GM18867 (cell line): Measurements from ENCODE around the gene DPP10.
"Not testable (repeated sequence)": the region's sequence is repeated elsewhere in the genome, so short reads cannot be mapped to it uniquely, and the experiment has no call there.

ENCODE experiments used
- ATAC-seq: cut with Tn5 transposase; IDR thresholded peaks from one replicate; pipeline ENCODE4 v1.9.1; 2021; ENCODE audit warnings: mild to moderate bottlenecking, moderate library complexity; ENCODE audit not compliant: unreplicated experiment

Gene DPP10

DNA sequence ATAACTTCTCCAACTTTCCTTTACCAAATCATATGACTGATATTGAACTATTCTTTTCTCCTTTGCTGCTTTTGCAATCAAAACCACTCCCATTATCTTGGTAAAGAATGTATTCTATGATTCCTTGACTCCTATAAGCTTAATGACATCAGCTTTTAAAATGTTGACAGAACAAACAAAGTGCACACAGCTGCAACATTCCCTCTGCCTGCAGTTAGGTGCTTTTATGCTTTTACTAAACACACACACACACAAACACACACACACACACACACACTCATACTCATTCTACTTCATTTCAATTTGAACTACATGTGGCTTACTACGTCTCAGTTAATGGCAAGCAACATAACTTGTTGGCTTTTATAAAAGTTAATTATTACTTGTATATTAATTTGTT, 946.6 kb downstream of the DPP10 start:
- no peak for ATAC-seq

DNA sequence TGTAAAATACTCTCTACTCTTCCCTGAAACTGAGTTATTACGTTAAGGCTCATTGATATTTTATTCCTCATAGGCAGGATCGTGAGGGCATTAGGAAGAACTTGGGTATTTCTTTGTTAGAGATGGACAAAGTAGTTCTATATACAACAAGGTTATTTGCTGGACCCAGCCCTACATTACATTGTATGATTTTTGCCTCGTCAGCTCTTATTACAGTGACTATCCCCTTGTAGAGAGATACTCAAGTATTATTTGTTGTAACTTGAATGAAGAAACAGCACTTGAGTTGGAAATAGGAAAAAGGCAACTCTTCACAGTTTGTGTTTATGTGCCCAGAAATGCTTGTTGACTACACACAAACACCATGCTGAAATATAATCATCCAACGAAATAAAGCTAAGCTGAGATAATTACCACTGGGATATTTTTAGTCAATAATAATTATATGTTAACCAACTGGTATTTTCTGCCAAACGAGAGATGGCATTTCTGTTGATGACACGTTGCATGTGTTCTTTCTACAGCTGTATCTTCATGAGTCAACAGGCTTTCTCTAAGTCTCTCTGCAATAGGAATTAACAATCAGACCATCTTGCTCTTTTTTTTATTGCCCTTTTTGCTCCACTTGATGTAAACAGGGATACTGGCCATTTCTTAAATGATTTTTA, 947.6 kb downstream of the DPP10 start:
- no peak for ATAC-seq

DNA sequence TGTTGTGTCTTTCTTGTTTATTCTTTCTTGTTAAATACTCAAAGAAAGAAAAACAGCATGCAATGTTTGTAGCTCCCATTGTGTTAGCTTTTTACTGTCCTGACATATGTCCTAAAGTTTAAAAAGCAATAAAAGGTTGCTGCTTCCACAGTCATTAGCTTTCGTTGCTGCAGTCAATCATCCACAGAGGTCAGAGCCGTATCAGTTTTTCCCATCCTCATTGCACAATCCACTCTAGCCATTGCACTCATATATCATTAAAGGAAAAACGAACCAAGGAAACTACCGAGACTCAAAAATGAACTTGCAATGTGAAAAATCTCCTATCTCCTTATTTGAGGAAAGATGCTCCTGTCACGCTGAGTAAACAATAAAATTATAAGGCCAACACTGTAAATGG, 954.1 kb downstream of the DPP10 start:
- no peak for ATAC-seq

DNA sequence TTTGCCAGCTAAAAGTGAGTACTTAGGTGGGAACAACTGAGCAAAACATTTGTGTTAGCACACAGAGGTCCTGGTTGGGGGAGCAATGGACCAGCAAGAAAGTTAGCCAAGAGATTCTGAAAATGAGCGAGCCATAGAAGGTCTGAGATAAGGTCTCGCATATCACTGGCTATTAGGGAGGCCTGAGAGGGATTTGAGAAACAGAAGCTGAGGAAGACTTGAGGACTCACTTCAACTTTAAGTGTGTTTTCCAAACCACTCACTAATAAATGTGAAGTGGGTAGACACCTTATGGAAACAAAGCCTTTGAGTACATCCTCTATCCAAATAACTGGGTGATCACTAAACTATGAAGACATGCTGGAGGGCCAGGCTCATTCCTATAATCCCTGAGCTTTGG, 958.5 kb downstream of the DPP10 start:
- no peak for ATAC-seq

DNA sequence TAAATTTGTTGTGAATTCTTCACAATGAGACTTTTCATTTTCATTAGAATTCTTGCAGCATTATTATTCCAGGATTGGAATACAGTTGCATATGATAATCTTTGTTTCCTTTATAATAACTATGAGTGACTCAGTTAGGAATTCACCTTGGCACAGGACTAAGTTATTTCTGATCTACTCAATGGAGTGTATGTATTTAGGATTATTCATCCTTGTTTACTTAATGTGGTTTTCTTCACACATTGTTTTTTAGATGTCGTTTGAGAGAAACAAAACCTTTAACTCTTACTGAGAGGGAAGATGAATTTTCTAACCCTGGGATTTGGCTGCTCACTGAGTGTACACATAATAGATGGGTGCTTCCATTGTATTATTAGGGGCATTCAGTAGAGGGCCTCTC, 970.1 kb downstream of the DPP10 start:
- ATAC-seq = no peak

DNA sequence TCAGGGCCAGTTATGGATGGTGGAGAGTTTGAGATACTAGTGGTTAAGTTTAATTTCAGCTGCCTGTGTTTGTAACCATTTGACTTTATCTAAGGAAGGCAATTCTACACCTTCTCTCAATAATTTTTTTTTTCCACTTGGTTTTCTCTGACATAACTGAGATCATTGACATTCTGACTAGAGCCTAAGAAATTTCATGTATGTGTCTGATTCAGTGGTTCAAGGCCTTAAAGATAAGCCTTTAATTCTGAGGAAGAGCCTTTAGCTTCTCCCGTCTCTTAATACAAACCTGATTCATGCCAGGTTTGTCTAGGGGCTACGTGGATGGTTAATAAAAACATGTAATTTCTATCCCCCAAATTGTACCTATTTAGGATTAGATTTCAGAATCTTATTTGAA, 971.4 kb downstream of the DPP10 start:
- no peak for ATAC-seq

DNA sequence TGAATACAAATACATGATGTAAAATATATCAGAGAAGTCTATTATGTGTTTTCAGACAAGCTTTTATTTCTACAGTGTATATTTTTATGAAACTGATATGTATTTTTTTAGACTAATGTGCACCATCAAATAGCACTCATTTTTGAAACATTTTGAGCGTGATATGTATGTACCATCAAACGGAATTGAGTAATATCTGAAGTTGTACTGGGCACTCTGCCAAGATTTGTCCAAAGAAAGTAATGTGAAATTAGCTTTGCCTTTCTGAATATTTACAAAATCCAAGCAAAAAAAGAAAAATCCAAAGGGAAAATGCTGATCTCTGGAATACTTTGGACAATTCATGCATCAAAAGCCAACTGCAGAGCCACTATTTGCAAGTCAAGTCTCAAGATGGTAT, 972.0 kb downstream of the DPP10 start:
- no peak for ATAC-seq

DNA sequence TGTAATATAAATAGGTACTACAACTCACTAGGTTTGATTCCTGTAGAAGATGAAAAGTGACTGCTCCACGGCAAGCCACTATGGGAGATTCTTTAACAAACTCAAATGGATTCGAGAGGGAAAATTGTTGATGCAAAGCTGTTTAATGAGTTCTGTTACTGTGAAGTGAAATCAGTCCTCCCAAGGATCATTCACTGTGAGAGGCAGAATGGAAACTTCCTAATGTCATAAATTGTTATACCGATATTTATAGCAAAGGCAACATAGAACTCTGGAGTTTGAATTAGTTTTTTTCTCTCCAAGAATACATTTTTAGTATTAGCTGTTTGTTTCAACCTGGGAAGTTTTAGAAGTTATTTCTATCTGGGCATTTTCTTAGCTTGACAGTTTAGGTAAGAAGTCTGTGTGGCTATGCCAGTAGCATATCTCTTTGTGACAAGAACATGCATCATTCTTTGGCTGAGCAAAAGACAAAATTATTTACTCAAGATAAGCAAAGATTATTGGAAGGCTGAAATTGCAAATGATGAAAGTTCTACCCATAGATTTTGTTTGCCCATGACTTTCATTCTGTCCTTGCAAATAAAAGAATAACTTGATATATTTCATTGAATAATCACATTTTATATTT, 979.7 kb downstream of the DPP10 start:
- ATAC-seq = no peak

DNA sequence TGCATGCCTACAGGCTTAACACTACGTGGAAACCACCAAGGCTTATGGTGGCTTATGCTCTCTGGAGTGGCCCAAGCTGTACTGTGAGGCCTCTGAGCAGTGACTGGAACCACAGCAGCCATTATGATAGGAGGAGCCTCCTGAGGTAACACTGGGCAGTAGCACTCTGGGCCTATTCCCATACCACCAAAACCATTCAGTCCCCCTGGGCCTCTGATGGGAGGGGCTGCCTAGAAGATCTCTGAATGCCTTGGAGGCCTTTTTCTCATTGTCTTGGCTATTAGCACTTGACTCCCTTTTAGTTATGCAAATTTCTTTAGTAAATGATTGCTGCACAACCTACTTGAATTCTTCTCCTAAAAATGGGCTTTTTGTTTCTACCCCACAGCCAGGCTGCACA, 985.0 kb downstream of the DPP10 start:
- ATAC-seq = no peak

DNA sequence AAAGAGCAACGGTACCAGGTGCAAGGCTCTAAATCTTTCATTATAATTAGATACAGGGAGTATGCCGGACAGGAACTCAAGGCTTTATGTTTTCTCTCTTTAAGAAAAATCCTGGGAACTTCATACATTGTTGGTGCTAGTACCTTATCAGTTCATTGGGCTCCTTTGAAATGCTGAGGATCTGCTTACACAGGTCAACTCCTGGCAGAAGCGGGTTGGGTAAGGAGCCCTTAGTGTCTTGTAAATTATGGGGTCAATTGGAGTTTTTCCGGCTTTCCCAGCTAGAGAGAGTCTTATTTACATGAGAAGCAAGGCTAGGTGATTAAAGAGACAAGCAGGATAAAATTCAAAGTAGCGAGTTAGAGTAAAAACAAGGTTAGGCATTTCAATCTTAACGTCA, 998.3 kb downstream of the DPP10 start:
- ATAC-seq = not testable (repeated sequence)

DNA sequence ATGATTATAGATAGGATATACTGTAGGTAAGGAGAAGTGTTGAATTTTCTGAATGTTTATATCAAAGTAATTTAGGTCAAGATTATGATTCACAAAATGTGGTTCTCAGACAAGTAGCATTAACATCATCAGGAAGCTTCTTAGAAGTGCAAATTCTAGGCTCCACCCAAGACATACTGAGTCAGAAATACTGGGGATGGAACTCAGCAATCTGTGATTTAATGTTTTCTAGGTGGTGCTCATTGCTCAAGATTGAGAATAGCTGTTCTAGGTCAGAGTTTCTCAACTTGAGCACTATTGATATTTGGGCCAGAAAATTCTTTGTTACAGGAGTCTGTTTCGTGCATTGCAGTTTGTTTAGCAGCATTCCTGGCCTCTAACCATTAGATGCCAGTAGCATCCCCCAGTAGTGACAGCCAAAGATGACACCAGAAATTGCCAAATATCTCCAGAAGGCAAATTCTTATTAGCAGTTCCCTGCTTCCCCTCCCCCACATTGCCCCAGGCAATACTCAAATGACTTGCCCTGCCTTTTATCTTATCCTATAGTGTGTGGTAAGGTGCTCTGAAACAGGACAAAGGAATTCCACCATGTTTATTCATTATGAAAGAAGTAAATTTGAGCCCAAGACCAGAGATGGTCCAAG, 1001.2 kb downstream of the DPP10 start:
- ATAC-seq = no peak

DNA sequence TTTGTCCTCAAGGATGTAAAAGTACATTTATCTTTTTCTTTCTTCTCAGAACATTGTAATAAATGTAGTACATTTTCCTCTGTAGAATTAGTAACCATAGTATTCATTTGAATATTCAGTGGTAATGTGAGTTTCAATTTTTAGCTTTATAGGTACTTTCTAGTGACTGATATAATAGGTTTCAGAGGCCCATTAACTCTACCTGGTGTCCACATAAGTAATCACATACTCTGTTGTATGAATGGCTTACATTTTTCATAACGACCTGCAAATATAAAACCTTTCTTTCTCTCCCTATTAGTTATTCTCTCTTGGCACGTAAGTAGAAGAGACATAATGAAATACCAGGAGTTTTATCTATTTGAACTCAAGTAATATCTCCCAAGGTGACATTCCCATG, 1017.6 kb downstream of the DPP10 start:
- no peak for ATAC-seq

DNA sequence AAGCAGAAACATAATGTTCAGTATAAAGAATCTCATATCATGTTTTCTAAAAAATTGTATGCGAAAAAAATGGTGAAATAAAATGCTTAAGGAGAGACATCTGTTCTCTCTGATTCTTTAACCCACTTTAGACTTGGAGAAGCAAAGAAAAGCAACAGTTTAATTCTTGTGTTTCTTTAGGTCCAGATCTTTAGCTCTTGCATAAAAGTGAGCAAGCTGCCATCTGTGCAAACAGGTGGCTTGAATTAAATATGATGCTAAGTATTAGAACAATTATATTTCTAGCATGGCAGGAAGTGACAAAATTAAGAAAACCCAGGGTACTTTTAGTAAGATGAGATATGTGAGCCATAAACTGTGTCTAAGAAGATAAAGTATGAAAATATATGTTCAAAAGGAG, 1038.3 kb downstream of the DPP10 start:
- no peak for ATAC-seq

DNA sequence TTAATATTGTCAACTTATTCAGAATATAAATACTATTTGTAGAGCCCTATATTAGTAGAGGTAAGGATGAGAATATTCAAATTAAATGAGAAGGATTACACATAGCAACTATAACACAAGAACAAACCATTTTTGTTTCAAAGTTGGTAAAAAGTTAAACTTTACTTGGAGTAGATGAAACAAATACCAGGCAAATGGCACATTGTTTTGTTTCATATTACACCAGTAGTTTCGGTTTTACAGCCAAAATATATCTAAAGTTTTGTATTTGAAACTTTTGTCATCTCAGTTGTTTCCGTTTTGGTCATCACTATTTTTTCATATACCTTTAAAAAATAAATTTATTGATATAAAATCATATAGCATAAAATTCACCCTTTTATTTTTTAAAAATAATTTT, 1039.4 kb downstream of the DPP10 start:
- ATAC-seq = no peak

DNA sequence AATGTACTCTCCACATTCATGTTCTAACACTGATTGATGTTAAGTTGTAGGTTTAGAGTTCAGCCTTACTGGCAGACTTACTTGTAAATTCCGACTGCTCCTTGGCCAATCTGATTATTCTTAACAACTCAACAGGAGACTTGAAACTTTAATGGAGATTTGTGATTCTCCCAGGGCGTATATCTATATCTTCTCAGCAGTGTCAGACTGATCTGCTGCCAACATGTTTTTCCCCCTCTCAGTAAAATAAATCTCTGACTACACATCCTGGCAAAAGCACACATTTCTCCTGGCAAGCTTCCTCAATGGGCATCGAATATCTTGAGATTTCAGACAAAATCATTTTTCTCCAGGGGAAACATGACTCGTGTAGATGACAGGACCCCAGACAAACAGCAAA, 1041.2 kb downstream of the DPP10 start:
- ATAC-seq = no peak

DNA sequence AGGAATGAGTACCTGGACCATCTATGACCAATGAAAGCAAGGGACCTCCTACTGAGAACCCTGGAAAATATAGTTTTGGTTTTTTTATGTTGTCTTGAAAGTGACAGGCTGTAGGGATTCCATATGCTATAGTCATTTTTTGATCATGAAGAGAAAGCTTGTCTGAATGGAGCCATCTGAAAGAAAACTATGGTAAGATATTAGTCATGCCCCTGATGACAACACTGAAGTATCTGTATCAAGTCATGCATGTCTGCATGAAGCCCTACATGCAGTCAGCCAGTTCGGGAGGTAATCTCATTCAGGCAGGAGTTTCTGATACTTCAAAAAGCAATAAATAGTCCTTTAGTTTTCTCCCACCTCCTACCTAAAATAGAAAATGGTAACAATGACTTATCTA, 1042.0 kb downstream of the DPP10 start:
- ATAC-seq = no peak

DNA sequence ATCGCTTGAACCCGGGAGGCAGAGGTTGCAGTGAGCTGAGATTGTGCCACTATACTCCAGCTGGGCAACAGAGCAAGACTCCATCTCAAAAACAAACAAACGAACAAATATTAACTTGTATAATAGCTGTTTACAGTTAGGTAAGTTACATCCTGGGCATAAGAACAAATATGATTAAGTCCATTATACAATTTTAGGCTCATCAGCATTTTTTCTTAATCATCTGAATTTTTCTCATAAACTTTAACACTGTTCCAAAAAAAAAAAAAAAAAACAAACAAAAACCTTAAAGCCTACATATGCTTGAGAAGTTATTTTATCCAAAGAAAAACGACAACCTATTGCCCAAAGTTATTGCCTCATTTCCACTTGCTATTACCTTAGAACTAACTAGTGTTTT, 1042.5 kb downstream of the DPP10 start:
- no peak for ATAC-seq

DNA sequence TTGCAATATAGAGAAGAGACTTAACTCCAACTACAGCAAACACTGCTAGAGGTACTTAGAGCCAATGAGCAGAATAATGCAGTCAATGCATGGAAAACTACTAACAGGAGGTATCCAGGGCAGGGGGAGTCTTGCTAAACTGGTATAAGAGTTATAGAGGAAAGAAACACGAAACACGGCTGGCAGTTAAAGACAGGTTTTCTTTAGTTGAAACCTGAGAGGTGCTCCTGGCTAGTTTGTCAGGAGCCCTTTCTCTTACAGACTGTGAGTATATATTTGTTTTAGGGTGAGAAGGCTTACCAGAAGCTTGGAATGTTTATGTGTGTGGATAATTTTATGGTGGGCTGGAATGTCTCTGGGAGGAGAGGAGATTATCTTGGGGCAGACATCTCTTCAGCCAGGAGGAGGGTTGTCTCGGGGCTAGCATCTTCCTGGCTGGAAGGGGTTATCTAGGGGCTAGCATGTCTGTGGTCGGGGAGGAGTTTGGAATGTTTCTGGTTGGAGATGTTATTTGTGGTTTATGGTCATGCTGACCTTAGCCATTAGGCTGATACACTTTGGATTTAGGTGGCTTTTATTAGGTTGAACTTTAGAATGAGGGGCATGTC, 1048.8 kb downstream of the DPP10 start:
- ATAC-seq = no peak

DNA sequence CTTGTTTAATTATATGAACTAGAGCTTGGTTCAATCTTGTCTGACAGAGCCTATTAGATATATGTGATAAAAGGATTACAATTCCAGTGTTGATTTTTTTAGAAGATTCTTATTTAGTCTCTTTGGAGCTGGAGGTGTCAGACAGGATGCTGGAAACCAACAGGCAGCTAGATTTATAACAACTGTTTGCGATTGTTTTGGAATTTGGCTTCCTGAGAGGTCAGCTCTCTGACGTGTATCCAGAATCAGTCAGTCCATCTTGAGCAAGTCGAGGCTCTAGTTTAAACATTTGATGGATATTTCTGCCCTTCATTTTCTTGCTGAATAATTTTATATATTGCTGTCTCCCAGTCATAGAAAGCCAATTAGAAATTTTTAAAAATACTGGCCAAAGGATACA, 1062.9 kb downstream of the DPP10 start:
- no peak for ATAC-seq

DNA sequence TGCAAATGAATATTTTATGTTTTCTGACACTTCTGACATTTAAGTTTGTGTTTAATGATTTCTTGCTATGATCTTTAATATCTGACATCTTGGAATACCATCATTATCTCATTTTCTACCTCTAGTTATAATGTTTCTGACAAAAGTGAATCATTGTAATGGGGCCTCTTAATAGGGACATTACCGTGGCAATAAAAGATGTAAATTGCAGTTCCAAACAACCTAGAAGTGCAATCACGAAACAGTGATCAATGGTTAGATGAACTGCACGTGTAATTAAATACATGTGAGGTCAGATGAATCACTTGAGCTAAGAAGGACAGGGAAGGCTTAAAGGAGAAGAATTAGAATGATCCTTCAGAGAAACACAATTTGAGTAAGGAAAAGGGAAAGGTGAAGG, 1078.3 kb downstream of the DPP10 start:
- no peak for ATAC-seq

DNA sequence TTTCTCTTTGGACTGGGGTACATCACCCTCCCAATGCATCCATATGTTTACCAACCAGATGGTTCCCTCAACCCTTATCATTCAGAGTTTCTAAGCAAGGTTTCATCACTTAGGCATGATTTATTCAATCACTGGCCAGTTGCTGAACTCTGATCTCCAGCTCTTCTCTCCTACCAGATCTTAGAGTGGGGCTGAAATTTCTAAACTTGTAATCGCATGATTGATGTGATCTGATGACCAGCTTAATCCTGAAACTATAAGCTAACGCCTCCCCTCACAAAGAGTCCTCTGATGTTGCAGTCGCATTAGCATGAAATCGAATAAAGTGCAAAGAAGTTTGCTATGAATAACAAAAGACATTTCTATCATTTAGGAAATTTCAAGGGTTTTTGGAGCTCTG, 1082.0 kb downstream of the DPP10 start:
- ATAC-seq = no peak

DNA sequence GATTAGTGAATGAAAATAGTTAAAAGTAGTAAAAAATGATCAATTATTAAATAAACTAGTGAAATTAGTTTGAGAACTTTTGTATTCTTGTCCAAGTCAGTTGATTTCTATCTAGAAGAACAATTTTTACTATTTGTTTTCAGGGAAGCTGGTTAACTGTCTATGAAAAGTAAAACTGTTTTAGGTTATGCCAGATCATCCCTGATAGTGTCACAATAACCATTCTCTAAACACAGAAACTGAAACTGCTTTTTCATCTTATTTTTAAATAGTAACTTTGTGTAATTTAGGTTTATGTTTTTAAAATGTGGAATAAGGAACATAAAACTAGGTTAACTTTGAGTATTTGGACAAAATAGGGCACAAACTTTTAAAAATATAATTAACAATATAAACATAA, 1087.2 kb downstream of the DPP10 start:
- no peak for ATAC-seq
